B cell (primary cell): ENCODE results near the gene MIER3. TPM values are rescaled to one million over a fixed set of nuclear protein-coding genes. Genes with fewer than 3 reads are reported as not detected.

ENCODE experiments used
- ATAC-seq: fragments of 200-7000 bp; cut with Tn5 transposase; one replicate; pipeline ENCODE4 v1.10.0; 2021; ENCODE audit warnings: low read depth, mild to moderate bottlenecking, moderate number of reproducible peaks, moderate library complexity
- CTCF ChIA-PET: fragments of 350-600 bp; sonication (Branson Sonifier 250); formaldehyde crosslinking; loops from one replicate; lab custom pipeline; 2021; ENCODE audit warnings: antibody characterized with exemption, inconsistent platforms; lab: Charles Lee
- POLR2A ChIA-PET: fragments of 350-600 bp; sonication (Branson Sonifier 250); formaldehyde crosslinking; loops from one replicate; lab custom pipeline; 2021; ENCODE audit warnings: antibody characterized with exemption; lab: Charles Lee
- DNase-seq: peaks from one replicate; pipeline ENCODE4 v3.0.0; 2013
- H2AFZ ChIP-seq: 2 replicates; pipeline ENCODE4 v1.6.1; 2012; ENCODE audit warnings: mild to moderate bottlenecking, low read depth, low read length; ENCODE audit not compliant: insufficient read depth, poor library complexity, severe bottlenecking
- H3K27ac ChIP-seq, 2 donors: 1 replicate in 1 of 2; 2 replicates in 1 of 2; pipeline ENCODE4 v1.5.1; 2012 to 2013; ENCODE audit warnings: low read length in 2 of 2, mild to moderate bottlenecking in 2 of 2, moderate library complexity in 1 of 2
- H3K27me3 ChIP-seq, 4 experiments: fragments of 200-600 bp in 1 of 4; sonication (generic) in 1 of 4; replicated peaks in 1 of 4; 1 replicate in 2 of 4; 2 replicates in 2 of 4; pipeline versions ENCODE4 v1.6.1 to v1.7.0; 2013 to 2016; ENCODE audit warnings: low read length in 3 of 4, mild to moderate bottlenecking in 2 of 4, mixed read lengths in 1 of 4, moderate library complexity in 1 of 4; ENCODE audit not compliant: insufficient read depth in 4 of 4, control insufficient read depth in 3 of 4; ENCODE audit errors: control extremely low read depth in 1 of 4
- H3K36me3 ChIP-seq, 2 experiments: replicated peaks in 1 of 2; 1 replicate in 1 of 2; 2 replicates in 1 of 2; pipeline versions ENCODE4 v1.6.1 to v1.7.1; 2013; ENCODE audit warnings: low read length in 1 of 2; ENCODE audit not compliant: insufficient read depth in 2 of 2, control insufficient read depth in 1 of 2; ENCODE audit errors: control extremely low read depth in 1 of 2, extremely low read depth in 1 of 2
- H3K4me1 ChIP-seq, 2 donors: fragments of 200-600 bp in 1 of 2; sonication (generic) in 1 of 2; 1 replicate in 1 of 2; 2 replicates in 1 of 2; pipeline versions ENCODE4 v1.5.1 to v1.6.1; 2013 to 2017; ENCODE audit warnings: low read length in 2 of 2; ENCODE audit not compliant: control insufficient read depth in 2 of 2, insufficient read depth in 2 of 2
- H3K4me2 ChIP-seq: replicated peaks from 2 replicates; pipeline ENCODE3; 2012; ENCODE audit warnings: mild to moderate bottlenecking, low read depth, low read length; ENCODE audit not compliant: poor library complexity, severe bottlenecking
- H3K4me3 ChIP-seq, 5 experiments: fragments of 200-600 bp in 1 of 5; sonication (generic) in 1 of 5; 1 replicate in 3 of 5; 2 replicates in 2 of 5; pipeline versions ENCODE4 v1.5.1 to v1.7.0; 2011 to 2016; ENCODE audit warnings: low read length in 4 of 5, mild to moderate bottlenecking in 4 of 5, low read depth in 2 of 5, control low read depth in 1 of 5, moderate library complexity in 1 of 5; ENCODE audit not compliant: insufficient read depth in 1 of 5; ENCODE audit errors: control extremely low read depth in 1 of 5, extremely low read depth in 1 of 5
- H3K79me2 ChIP-seq: fragments of 200-600 bp; sonication (generic); one replicate; pipeline ENCODE4 v1.6.0; 2016; ENCODE audit warnings: low read length; ENCODE audit not compliant: control insufficient read depth, insufficient read depth
- H3K9ac ChIP-seq: fragments of 200-600 bp; sonication (generic); 2 replicates; pipeline ENCODE4 v1.6.1; 2017; ENCODE audit warnings: mild to moderate bottlenecking, low read length, moderate library complexity
- H3K9me3 ChIP-seq, 3 donors: one replicate each; pipeline versions ENCODE4 v1.6.1 to v1.7.1; 2013; ENCODE audit warnings: low read length in 2 of 3; ENCODE audit not compliant: control insufficient read depth in 2 of 3, insufficient read depth in 1 of 3; ENCODE audit errors: control extremely low read depth in 1 of 3
- H4K20me1 ChIP-seq: 2 replicates; pipeline ENCODE4 v1.6.0; 2012; ENCODE audit warnings: mild to moderate bottlenecking, low read length; ENCODE audit not compliant: insufficient read depth, control insufficient read depth, poor library complexity, severe bottlenecking
- H3K27ac Mint-ChIP-seq: one replicate; pipeline ENCODE4 v1.8.0; 2021; ENCODE audit warnings: mixed read lengths
- H3K27me3 Mint-ChIP-seq: one replicate; pipeline ENCODE4 v1.8.0; 2021; ENCODE audit warnings: mixed read lengths
- H3K4me1 Mint-ChIP-seq: one replicate; pipeline ENCODE4 v1.8.0; 2021; ENCODE audit warnings: mixed read lengths
- H3K4me3 Mint-ChIP-seq: one replicate; pipeline ENCODE4 v1.8.0; 2021; ENCODE audit warnings: mixed read lengths
- H3K9me3 Mint-ChIP-seq: one replicate; pipeline ENCODE4 v1.8.0; 2022; ENCODE audit warnings: mixed read lengths; ENCODE audit not compliant: insufficient read depth
- CTCF ChIP-seq: fragments of 200-600 bp; IDR thresholded peaks from one replicate; pipeline ENCODE4 v1.8.0; 2022; ENCODE audit warnings: antibody characterized with exemption, mild to moderate bottlenecking
- EZH2 ChIP-seq: IDR thresholded peaks from 2 replicates; pipeline ENCODE4 v1.6.1; 2012; ENCODE audit warnings: borderline replicate concordance, low read depth, mild to moderate bottlenecking, moderate library complexity, low read length; ENCODE audit not compliant: insufficient read depth, poor library complexity, severe bottlenecking
- WGBS: methylation state at CpG from one replicate; pipeline ENCODE4 v1.1.5; 2013; ENCODE audit warnings: missing lambda C conversion rate; ENCODE audit not compliant: insufficient coverage; 5-methylcytosine and 5-hydroxymethylcytosine counted together
- intact Hi-C: fragments of 100-400 bp; cut with micrococcal nuclease; formaldehyde crosslinking; loops from one replicate; pipeline ENCODE4 v1.10.0; 2022
- polyA plus RNA-seq: library from polyadenylated mRNA; depleted of rRNA; stranded (reverse); fragments of >200 nt; gene quantifications from 2 replicates; pipeline ENCODE4 v1.2.3, GENCODE V29; 2012
- total RNA-seq, 2 donors: library from RNA; stranded (reverse); fragments of 120-200 nt in 1 of 2; gene quantifications; 1 replicate in 1 of 2; 2 replicates in 1 of 2; pipeline versions ENCODE4 v1.2.3 to v1.2.4, GENCODE V29; 2013 to 2022

Gene MIER3
- total and polyA plus RNA-seq, 2 donors (not counting 1 experiment from before 2014, with no cell fraction given) = 5.8 to 25.9 TPM

GRCh38 chr5:56873056-56873455 lies 78.9 kb downstream of the MIER3 start:
- WGBS = no CpG with 5 or more reads among the region's 3 CpGs
- ChIA-PET CTCF (interaction anchor here (1.2 to 3.5 kb wide), 5 partner anchors 14 to 608 kb away, joined by 3 to 17 read pairs (median 7); no protein-coding TSS in a partner anchor), POLR2A (no interaction called here)
- Histone ChIP-seq H3K27ac (peak overlapping the region in 1 of 2 donors; percentile 75), H3K36me3 (peaks cover 33 to 82% of the 10 kb centered on the region in 2 experiments), H3K9ac (no peak overlapping the region), H3K9me3 (no peaks in the 10 kb centered on the region), H3K27me3 (no peaks in the 10 kb centered on the region), H4K20me1 (peaks cover 27% of the 10 kb centered on the region), H3K79me2 (peaks cover 67% of the 10 kb centered on the region), H3K4me1 (peaks cover 12 to 28% of the 10 kb centered on the region in 2 donors), H3K4me2 (peak overlapping the region; percentile 12), H3K4me3 (no peak overlapping the region), H2AFZ (no peak overlapping the region)
- Mint-ChIP-seq H3K4me1 (peaks cover 42% of the 10 kb centered on the region), H3K9me3 (no peaks in the 10 kb centered on the region), H3K4me3 (no peak overlapping the region), H3K27ac (peak overlapping the region; percentile 50), H3K27me3 (no peaks in the 10 kb centered on the region)
- intact Hi-C loops = no loop called here
- ATAC-seq = no peak
- TF ChIP-seq CTCF (no peak), EZH2 (no peak)
- no peak for DNase-seq

- CTCF ChIA-PET = interaction anchor here (0.7 to 3.5 kb wide), 2 partner anchors 601 to 791 kb away, joined by 3 to 17 read pairs; no protein-coding TSS in a partner anchor
- intact Hi-C loops = loop anchor here (1.0 kb wide), 1 partner anchor 9 kb away; no protein-coding TSS in a partner anchor
- Histone ChIP-seq H3K27me3 (no peaks in the 10 kb centered on the region), H3K79me2 (peaks cover 66% of the 10 kb centered on the region), H4K20me1 (peaks cover 36% of the 10 kb centered on the region), H2AFZ (no peak overlapping the region), H3K4me1 (peaks cover 12 to 32% of the 10 kb centered on the region in 2 donors), H3K9ac (no peak overlapping the region), H3K36me3 (peaks cover 28 to 82% of the 10 kb centered on the region in 2 experiments), H3K27ac (peak overlapping the region; percentile 6 to 61), H3K9me3 (no peaks in the 10 kb centered on the region), H3K4me2 (peak overlapping the region; percentile 31), H3K4me3 (no peak overlapping the region)
- POLR2A ChIA-PET = no interaction called here
- H3K4me3 Mint-ChIP-seq = peak overlapping the region; percentile 0
- no peaks in the 10 kb centered on the region for H3K9me3 Mint-ChIP-seq
- H3K4me1 Mint-ChIP-seq = peaks cover 42% of the 10 kb centered on the region
- DNase-seq (peak; percentile 31), ATAC-seq (peak; percentile 39)
- H3K27ac Mint-ChIP-seq = peak overlapping the region; percentile 46
- TF ChIP-seq CTCF (no peak), EZH2 (no peak)
- WGBS = no CpG with 5 or more reads among the region's 2 CpGs
- no peaks in the 10 kb centered on the region for H3K27me3 Mint-ChIP-seq
Measured at GRCh38 chr5:56871777-56872176, 80.1 kb downstream of the MIER3 start.
